ENCODE data around the gene NBDY. TPM values are rescaled to one million over a fixed set of nuclear protein-coding genes. Genes with fewer than 3 reads are reported as not detected.
"Not testable (repeated sequence)": the region's sequence is repeated elsewhere in the genome, so short reads cannot be mapped to it uniquely, and the experiment has no call there.

Gene NBDY
- total RNA-seq, 1 donor from 2014 or later = 2.6 TPM

- DNase-seq (ENCODE audit: low read depth) (no peak), FAIRE-seq (no peak)
- H3K36me3 ChIP-seq (ENCODE audit: control insufficient read depth, insufficient read depth, low read length) = no peaks in the 10 kb centered on the region
- no peaks in the 10 kb centered on the region for H3K27me3 ChIP-seq (ENCODE audit: control insufficient read depth, insufficient read depth, low read length)
- no peak for TF ChIP-seq CTCF (IDR thresholded peaks at IDR 0.05; ENCODE audit: insufficient read depth, low read length, severe bottlenecking)
- no peak overlapping the region for H3K4me3 ChIP-seq (ENCODE audit: low read depth, low read length)
Observed at GRCh38 chrX:56757327-56757726, 28.3 kb downstream of the NBDY start.

GRCh38 chrX:56758456-56758855 lies 29.4 kb downstream of the NBDY start:
- FAIRE-seq (no peak), DNase-seq (ENCODE audit: low read depth) (no peak)
- TF ChIP-seq CTCF (IDR thresholded peaks at IDR 0.05; ENCODE audit: insufficient read depth, low read length, severe bottlenecking) = no peak
- Histone ChIP-seq H3K27me3 (ENCODE audit: control insufficient read depth, insufficient read depth, low read length) (no peaks in the 10 kb centered on the region), H3K4me3 (ENCODE audit: low read depth, low read length) (no peak overlapping the region), H3K36me3 (ENCODE audit: control insufficient read depth, insufficient read depth, low read length) (no peaks in the 10 kb centered on the region)

GRCh38 chrX:56759736-56760409 lies 30.8 kb downstream of the NBDY start:
- DNase-seq (ENCODE audit: low read depth) (no peak), FAIRE-seq (no peak)
- no peaks in the 10 kb centered on the region for H3K27me3 ChIP-seq (ENCODE audit: control insufficient read depth, insufficient read depth, low read length)
- H3K36me3 ChIP-seq (ENCODE audit: control insufficient read depth, insufficient read depth, low read length) = no peaks in the 10 kb centered on the region
- no peak for TF ChIP-seq CTCF (IDR thresholded peaks at IDR 0.05; ENCODE audit: insufficient read depth, low read length, severe bottlenecking)
- H3K4me3 ChIP-seq (ENCODE audit: low read depth, low read length) = no peak overlapping the region

GRCh38 chrX:56760410-56761124 lies 31.5 kb downstream of the NBDY start:
- not testable (repeated sequence) for H3K27me3 ChIP-seq (ENCODE audit: control insufficient read depth, insufficient read depth, low read length); H3K36me3 ChIP-seq (ENCODE audit: control insufficient read depth, insufficient read depth, low read length); FAIRE-seq; H3K4me3 ChIP-seq (ENCODE audit: low read depth, low read length); DNase-seq (ENCODE audit: low read depth)

GRCh38 chrX:56761167-56761566 lies 32.1 kb downstream of the NBDY start:
- no peak for TF ChIP-seq CTCF (IDR thresholded peaks at IDR 0.05; ENCODE audit: insufficient read depth, low read length, severe bottlenecking)
- Histone ChIP-seq H3K4me3 (ENCODE audit: low read depth, low read length) (no peak overlapping the region), H3K36me3 (ENCODE audit: control insufficient read depth, insufficient read depth, low read length) (peaks cover 2% of the 10 kb centered on the region), H3K27me3 (ENCODE audit: control insufficient read depth, insufficient read depth, low read length) (no peaks in the 10 kb centered on the region)
- no peak for DNase-seq (ENCODE audit: low read depth)
- no peak for FAIRE-seq

- FAIRE-seq (no peak), DNase-seq (ENCODE audit: low read depth) (no peak)
- TF ChIP-seq CTCF (IDR thresholded peaks at IDR 0.05; ENCODE audit: insufficient read depth, low read length, severe bottlenecking) = no peak
- no peaks in the 10 kb centered on the region for H3K27me3 ChIP-seq (ENCODE audit: control insufficient read depth, insufficient read depth, low read length)
- H3K36me3 ChIP-seq (ENCODE audit: control insufficient read depth, insufficient read depth, low read length) = peaks cover 2% of the 10 kb centered on the region
- H3K4me3 ChIP-seq (ENCODE audit: low read depth, low read length) = no peak overlapping the region
Observed at GRCh38 chrX:56762220-56762619, 33.2 kb downstream of the NBDY start.

Measured in bronchial epithelial cell (primary cell).